Measurements from ENCODE around the gene PALD1. TPM values are rescaled to one million over a fixed set of nuclear protein-coding genes. Genes with fewer than 3 reads are reported as not detected.
A peak's percentile ranks its signal among the peaks of the same experiment; 100 is the strongest.

Gene PALD1
- total and polyA plus RNA-seq, 2 of the 13 experiments (the other 11 are each of a cell fraction or from before 2014, with no cell fraction given), result 0.07 to 0.09 TPM

DNA sequence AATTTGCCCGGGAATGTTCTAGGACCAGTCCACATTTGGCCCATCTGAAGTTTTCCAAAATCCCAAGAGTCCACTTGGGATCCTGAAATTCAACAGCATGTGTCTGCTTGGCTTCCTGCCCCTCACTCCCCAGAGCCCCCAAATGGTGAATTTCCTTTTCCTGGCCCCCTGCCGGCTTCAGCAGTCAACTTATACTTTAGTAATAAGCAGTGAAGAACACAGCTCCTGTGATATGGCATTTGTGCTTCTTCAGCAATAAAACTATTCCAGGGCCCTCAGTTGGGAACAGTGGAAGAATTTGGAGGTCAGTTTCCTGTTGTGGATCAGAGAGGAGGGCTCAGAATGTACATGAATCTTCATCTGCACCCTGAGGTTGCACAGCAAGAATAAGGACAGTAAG lies 72.9 kb downstream of the PALD1 start:
- Histone ChIP-seq H3K27ac (ENCODE audit: extremely low read length, insufficient read depth, low read length) (no peak overlapping the region), H3K9ac (ENCODE audit: insufficient read depth, low read depth, low read length) (no peak overlapping the region), H3K79me2 (ENCODE audit: insufficient read depth, low read length) (no peaks in the 10 kb centered on the region), H3K4me2 (ENCODE audit: low read depth, low read length) (no peak overlapping the region), H4K20me1 (ENCODE audit: insufficient read depth, low read length) (no peaks in the 10 kb centered on the region), H3K27me3 (ENCODE audit: control insufficient read depth in 1 of 2, insufficient read depth in 2 of 2, low read length in 2 of 2) (peaks cover 1 to 4% of the 10 kb centered on the region in 2 experiments; a peak in 2 of 5 replicates), H3K4me1 (ENCODE audit: insufficient read depth, low read length) (0 out of 2 replicates have a peak, but pooled peaks cover 16% of the 10 kb centered on the region), H3K36me3 (replicated peaks in 1 of 2; ENCODE audit: control insufficient read depth in 1 of 2, insufficient read depth in 2 of 2, low read length in 2 of 2) (no peaks in the 10 kb centered on the region), H2AFZ (ENCODE audit: low read length) (no peak overlapping the region), H3K4me3 (replicated peaks in 1 of 3; ENCODE audit: insufficient read depth in 1 of 3, low read depth in 2 of 3, low read length in 3 of 3) (no peak overlapping the region), H3K9me3 (ENCODE audit: low read length) (no peaks in the 10 kb centered on the region)
- DNase-seq (ENCODE audit: low spot score) (no peak), FAIRE-seq (no peak), ATAC-seq (no peak)
- peak; percentile 23 to 45; a peak in 2 of 4 replicates for TF ChIP-seq MAFK (conservative IDR thresholded peaks at IDR 0.05 in 1 of 2, IDR thresholded peaks at IDR 0.05 in 1 of 2; ENCODE audit: low read length in 2 of 2)
- TF ChIP-seq, protein P1, sequence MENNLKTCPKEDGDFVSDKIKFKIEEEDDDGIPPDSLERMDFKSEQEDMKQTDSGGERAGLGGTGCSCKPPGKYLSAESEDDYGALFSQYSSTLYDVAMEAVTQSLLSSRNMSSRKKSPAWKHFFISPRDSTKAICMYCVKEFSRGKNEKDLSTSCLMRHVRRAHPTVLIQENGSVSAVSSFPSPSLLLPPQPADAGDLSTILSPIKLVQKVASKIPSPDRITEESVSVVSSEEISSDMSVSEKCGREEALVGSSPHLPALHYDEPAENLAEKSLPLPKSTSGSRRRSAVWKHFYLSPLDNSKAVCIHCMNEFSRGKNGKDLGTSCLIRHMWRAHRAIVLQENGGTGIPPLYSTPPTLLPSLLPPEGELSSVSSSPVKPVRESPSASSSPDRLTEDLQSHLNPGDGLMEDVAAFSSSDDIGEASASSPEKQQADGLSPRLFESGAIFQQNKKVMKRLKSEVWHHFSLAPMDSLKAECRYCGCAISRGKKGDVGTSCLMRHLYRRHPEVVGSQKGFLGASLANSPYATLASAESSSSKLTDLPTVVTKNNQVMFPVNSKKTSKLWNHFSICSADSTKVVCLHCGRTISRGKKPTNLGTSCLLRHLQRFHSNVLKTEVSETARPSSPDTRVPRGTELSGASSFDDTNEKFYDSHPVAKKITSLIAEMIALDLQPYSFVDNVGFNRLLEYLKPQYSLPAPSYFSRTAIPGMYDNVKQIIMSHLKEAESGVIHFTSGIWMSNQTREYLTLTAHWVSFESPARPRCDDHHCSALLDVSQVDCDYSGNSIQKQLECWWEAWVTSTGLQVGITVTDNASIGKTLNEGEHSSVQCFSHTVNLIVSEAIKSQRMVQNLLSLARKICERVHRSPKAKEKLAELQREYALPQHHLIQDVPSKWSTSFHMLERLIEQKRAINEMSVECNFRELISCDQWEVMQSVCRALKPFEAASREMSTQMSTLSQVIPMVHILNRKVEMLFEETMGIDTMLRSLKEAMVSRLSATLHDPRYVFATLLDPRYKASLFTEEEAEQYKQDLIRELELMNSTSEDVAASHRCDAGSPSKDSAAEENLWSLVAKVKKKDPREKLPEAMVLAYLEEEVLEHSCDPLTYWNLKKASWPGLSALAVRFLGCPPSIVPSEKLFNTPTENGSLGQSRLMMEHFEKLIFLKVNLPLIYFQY (CRISPR knock-in tag; IDR thresholded peaks at IDR 0.05; ENCODE audit: borderline replicate concordance), result no peak
- no peak for TF ChIP-seq ZNF331 (CRISPR knock-in tag; IDR thresholded peaks at IDR 0.05)
- TF ChIP-seq ZNF124 (CRISPR knock-in tag; IDR thresholded peaks at IDR 0.05), result no peak
- TF ChIP-seq, protein P2, sequence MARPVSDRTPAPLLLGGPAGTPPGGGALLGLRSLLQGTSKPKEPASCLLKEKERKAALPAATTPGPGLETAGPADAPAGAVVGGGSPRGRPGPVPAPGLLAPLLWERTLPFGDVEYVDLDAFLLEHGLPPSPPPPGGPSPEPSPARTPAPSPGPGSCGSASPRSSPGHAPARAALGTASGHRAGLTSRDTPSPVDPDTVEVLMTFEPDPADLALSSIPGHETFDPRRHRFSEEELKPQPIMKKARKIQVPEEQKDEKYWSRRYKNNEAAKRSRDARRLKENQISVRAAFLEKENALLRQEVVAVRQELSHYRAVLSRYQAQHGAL (CRISPR knock-in tag; IDR thresholded peaks at IDR 0.05; ENCODE audit: not compliant biosample characterization), result no peak
- BruUV-seq (replicated peaks), result no TSS peak
- POLR2A ChIA-PET, result no interaction called here
- 14% methylated on average over 1 of the region's 2 CpGs for WGBS (ENCODE audit: low lambda C conversion rate)
- CTCF ChIA-PET (ENCODE audit: low intra/inter-chr PET ratio, low total read pairs), result interaction anchor here (2.6 kb wide), 1 partner anchor 207 kb away, joined by 27 read pairs; no protein-coding TSS in a partner anchor
- intact Hi-C loops (cut with micrococcal nuclease; ENCODE audit: unreplicated experiment), result loop anchor here (2.0 to 10.0 kb wide), 2 partner anchors 123 to 329 kb away; partner anchors contain the start of gene ADAMTS14
- in situ Hi-C loops (cut with HindIII; ENCODE audit: extremely low pct_ligation_motif_present, low pct_unique_long_range_greater_than_20kb), result loop anchor here (10.0 kb wide), 1 partner anchor 333 kb away; the partner anchor contains the start of gene PCBD1

All from HepG2 (cell line).